GM23338 (cell line): ENCODE results near the gene COLEC12. TPM values are rescaled to one million over a fixed set of nuclear protein-coding genes. Genes with fewer than 3 reads are reported as not detected.

ENCODE experiments used
- ATAC-seq: fragments of 200-7000 bp; cut with Tn5 transposase; 3 replicates; pipeline ENCODE4 v1.9.1; 2020
- DNase-seq: peaks from one replicate; pipeline ENCODE4 v3.0.0-alpha.2; 2015; ENCODE audit warnings: low spot score
- H2AFZ ChIP-seq: fragments of 200-600 bp; sonication (generic); 2 replicates; pipeline ENCODE4 v1.8.0; 2016; ENCODE audit warnings: antibody characterized with exemption, mild to moderate bottlenecking, moderate library complexity
- H3F3A ChIP-seq: fragments of 200-600 bp; sonication (generic); replicated peaks from 2 replicates; pipeline ENCODE4 v1.8.0; 2017; ENCODE audit warnings: antibody characterized with exemption, mixed run types, low read depth
- H3K27ac ChIP-seq: fragments of 200-600 bp; sonication (generic); 2 replicates; pipeline ENCODE4 v1.6.1; 2016; ENCODE audit warnings: low read depth
- H3K27me3 ChIP-seq: fragments of 200-600 bp; sonication (generic); 2 replicates; pipeline ENCODE4 v1.8.0; 2016; ENCODE audit warnings: mild to moderate bottlenecking, mixed run types, moderate library complexity; ENCODE audit not compliant: insufficient read depth
- H3K36me3 ChIP-seq: fragments of 200-600 bp; sonication (generic); 2 replicates; pipeline ENCODE4 v1.8.0; 2016; ENCODE audit warnings: mild to moderate bottlenecking; ENCODE audit not compliant: insufficient read depth
- H3K4me1 ChIP-seq: fragments of 200-600 bp; sonication (generic); 2 replicates; pipeline ENCODE4 v1.8.0; 2016; ENCODE audit warnings: mild to moderate bottlenecking, moderate library complexity; ENCODE audit not compliant: insufficient read depth
- H3K4me2 ChIP-seq: fragments of 200-600 bp; sonication (generic); 2 replicates; pipeline ENCODE4 v1.7.1; 2017; ENCODE audit warnings: mixed run types
- H3K4me3 ChIP-seq: fragments of 200-600 bp; sonication (generic); 2 replicates; pipeline ENCODE4 v1.6.1; 2016; ENCODE audit warnings: mixed run types
- H3K79me2 ChIP-seq: fragments of 200-600 bp; sonication (generic); replicated peaks from 2 replicates; pipeline ENCODE4 v1.8.0; 2017; ENCODE audit warnings: mild to moderate bottlenecking; ENCODE audit not compliant: insufficient read depth
- H3K9me2 ChIP-seq: fragments of 200-600 bp; sonication (generic); 2 replicates; pipeline ENCODE4 v1.8.0; 2017; ENCODE audit not compliant: insufficient read depth
- H4K20me1 ChIP-seq: fragments of 200-600 bp; sonication (generic); replicated peaks from 2 replicates; pipeline ENCODE4 v1.8.0; 2017; ENCODE audit warnings: mild to moderate bottlenecking; ENCODE audit not compliant: insufficient read depth
- H3K27ac Mint-ChIP-seq: 2 replicates; pipeline ENCODE4 v1.8.0; 2020; ENCODE audit warnings: inconsistent platforms, mild to moderate bottlenecking, moderate library complexity, mixed read lengths
- H3K27me3 Mint-ChIP-seq: 3 replicates; pipeline ENCODE4 v1.8.0; 2022; ENCODE audit warnings: low read depth, mild to moderate bottlenecking, moderate library complexity, mixed read lengths, inconsistent platforms; ENCODE audit not compliant: insufficient read depth, poor library complexity
- H3K36me3 Mint-ChIP-seq: 3 replicates; pipeline ENCODE4 v1.8.0; 2021; ENCODE audit warnings: low read depth, mild to moderate bottlenecking, inconsistent platforms, moderate library complexity, mixed read lengths
- H3K4me1 Mint-ChIP-seq: 3 replicates; pipeline ENCODE4 v1.8.0; 2020; ENCODE audit warnings: mild to moderate bottlenecking, inconsistent platforms, mixed read lengths
- H3K4me3 Mint-ChIP-seq: 3 replicates; pipeline ENCODE4 v1.8.0; 2021; ENCODE audit warnings: moderate library complexity, mild to moderate bottlenecking, inconsistent platforms, mixed read lengths
- H3K9me3 Mint-ChIP-seq: 3 replicates; pipeline ENCODE4 v1.8.0; 2020; ENCODE audit warnings: moderate library complexity, mild to moderate bottlenecking, inconsistent platforms, mixed read lengths
- CREB1 ChIP-seq: fragments of 250-450 bp; sonication (Bioruptor Pico); IDR thresholded peaks from 2 replicates; pipeline ENCODE4 v1.5.0; 2020; ENCODE audit warnings: low read depth, mild to moderate bottlenecking, moderate library complexity
- EZH2phosphoT487 ChIP-seq: fragments of 200-600 bp; sonication (generic); IDR thresholded peaks from one replicate; pipeline ENCODE4 v1.8.1; 2018; ENCODE audit warnings: antibody characterized with exemption; ENCODE audit not compliant: unreplicated experiment
- JUNB ChIP-seq: IDR thresholded peaks from one replicate; pipeline ENCODE4 v1.6.1; 2016; ENCODE audit warnings: antibody characterized with exemption; ENCODE audit not compliant: unreplicated experiment
- NANOG ChIP-seq: IDR thresholded peaks from 2 replicates; pipeline ENCODE4 v1.6.1; 2016; ENCODE audit warnings: antibody characterized with exemption, borderline replicate concordance
- POLR2AphosphoS5 ChIP-seq: IDR thresholded peaks from 2 replicates; pipeline ENCODE4 v1.6.1; 2016; ENCODE audit warnings: antibody characterized with exemption, low read depth
- polyA plus RNA-seq: library from polyadenylated mRNA; unstranded; fragments of >200 nt; fragmentation: Nextera tagmentation; extraction: Ambion mirVana; gene quantifications from 2 replicates; pipeline ENCODE4 v1.2.1, GENCODE V29; 2016
- total RNA-seq: library from RNA; depleted of rRNA; stranded (reverse); fragments of >200 nt; shearing (Covaris generic); gene quantifications from 2 replicates; pipeline ENCODE4 v1.2.3, GENCODE V29; 2014
- TF ChIP-seq, protein P1 (sequence below), 2 experiments: fragments of 200-600 bp in 1 of 2; sonication (generic) in 1 of 2; conservative IDR thresholded peaks; 2 replicates each; pipeline versions ENCODE4 v1.5.1 to v1.6.1; 2016 to 2017; ENCODE audit warnings: antibody characterized with exemption in 2 of 2, low read depth in 2 of 2, mild to moderate bottlenecking in 2 of 2, moderate library complexity in 1 of 2
- TF ChIP-seq, protein P2 (sequence below): fragments of 250-450 bp; sonication (Bioruptor Pico); IDR thresholded peaks from 2 replicates; pipeline ENCODE4 v1.5.0; 2020; ENCODE audit warnings: mild to moderate bottlenecking, moderate library complexity
- TF ChIP-seq, protein P3 (sequence below): IDR thresholded peaks from 2 replicates; pipeline ENCODE4 v1.6.1; 2016; ENCODE audit warnings: antibody characterized with exemption

Gene COLEC12
- total and polyA plus RNA-seq, 2 experiments from 2014 or later: 1.1 to 3.2 TPM

DNA sequence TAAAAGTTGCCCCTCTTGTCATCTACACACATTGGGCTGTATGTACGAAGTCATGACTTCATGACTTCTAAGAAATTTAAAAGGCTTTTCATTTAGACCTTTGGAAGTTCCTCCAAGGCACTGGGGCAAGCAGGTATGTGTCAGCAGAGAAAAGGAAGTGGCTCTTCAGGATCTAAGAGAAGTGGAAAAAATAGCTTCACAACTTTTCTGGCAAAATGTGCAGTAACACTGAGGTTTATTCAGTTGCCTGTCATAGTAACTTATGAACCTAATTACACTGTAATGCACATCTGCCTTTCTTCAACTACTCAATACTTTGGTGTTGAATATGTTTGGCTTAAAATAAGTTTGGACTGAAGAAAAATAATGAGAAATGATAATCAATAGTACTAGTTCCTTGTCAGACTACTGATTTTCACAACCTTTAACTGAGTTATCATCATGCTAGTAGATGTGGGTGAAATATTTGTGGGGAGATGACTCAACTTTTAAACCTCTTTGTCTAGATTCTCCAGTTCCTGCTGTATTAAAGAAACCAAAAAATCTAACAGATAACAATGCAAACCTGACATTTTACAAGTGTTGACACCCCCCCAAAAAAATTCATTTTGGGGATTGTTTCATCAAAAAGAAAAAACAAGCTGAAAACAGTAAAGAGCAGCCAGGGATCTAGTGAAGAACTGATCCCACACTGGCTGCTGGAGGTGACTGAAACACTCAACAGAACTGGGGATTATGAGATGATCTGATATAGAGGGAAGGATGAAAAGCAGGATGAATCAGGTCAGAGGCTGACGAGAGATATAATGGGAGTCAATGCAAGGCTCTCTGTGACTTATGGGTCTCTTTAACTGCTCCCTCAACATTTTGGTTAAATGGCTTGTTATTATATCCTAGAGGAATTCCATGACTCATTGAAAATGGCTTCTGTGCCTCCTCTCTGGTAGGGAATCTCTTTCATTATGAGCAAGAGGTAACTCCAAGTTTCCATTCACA is 84.6 kb downstream of the COLEC12 start:
- Histone ChIP-seq H3K4me3 (no peak overlapping the region), H3F3A (no peaks in the 10 kb centered on the region), H3K79me2 (no peaks in the 10 kb centered on the region), H4K20me1 (no peaks in the 10 kb centered on the region), H3K9me2 (no peaks in the 10 kb centered on the region), H3K27me3 (no peaks in the 10 kb centered on the region), H3K27ac (no peak overlapping the region), H3K36me3 (no peaks in the 10 kb centered on the region), H2AFZ (no peak overlapping the region), H3K4me2 (no peak overlapping the region), H3K4me1 (peaks cover 9% of the 10 kb centered on the region; the same call in 1 of the 2 replicates)
- Mint-ChIP-seq H3K9me3 (no peaks in the 10 kb centered on the region), H3K4me3 (no peak overlapping the region), H3K4me1 (peaks cover 10% of the 10 kb centered on the region; the same call in 2 of the 3 replicates), H3K27ac (no peak overlapping the region), H3K36me3 (no peaks in the 10 kb centered on the region), H3K27me3 (no peaks in the 10 kb centered on the region)
- DNase-seq (no peak), ATAC-seq (no peak)
- no peak for TF ChIP-seq EZH2phosphoT487
- TF ChIP-seq, protein P1, sequence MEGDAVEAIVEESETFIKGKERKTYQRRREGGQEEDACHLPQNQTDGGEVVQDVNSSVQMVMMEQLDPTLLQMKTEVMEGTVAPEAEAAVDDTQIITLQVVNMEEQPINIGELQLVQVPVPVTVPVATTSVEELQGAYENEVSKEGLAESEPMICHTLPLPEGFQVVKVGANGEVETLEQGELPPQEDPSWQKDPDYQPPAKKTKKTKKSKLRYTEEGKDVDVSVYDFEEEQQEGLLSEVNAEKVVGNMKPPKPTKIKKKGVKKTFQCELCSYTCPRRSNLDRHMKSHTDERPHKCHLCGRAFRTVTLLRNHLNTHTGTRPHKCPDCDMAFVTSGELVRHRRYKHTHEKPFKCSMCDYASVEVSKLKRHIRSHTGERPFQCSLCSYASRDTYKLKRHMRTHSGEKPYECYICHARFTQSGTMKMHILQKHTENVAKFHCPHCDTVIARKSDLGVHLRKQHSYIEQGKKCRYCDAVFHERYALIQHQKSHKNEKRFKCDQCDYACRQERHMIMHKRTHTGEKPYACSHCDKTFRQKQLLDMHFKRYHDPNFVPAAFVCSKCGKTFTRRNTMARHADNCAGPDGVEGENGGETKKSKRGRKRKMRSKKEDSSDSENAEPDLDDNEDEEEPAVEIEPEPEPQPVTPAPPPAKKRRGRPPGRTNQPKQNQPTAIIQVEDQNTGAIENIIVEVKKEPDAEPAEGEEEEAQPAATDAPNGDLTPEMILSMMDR (conservative IDR thresholded peaks at IDR 0.05; ENCODE audit: low read depth in 2 of 2): no peak
- TF ChIP-seq, protein P2, sequence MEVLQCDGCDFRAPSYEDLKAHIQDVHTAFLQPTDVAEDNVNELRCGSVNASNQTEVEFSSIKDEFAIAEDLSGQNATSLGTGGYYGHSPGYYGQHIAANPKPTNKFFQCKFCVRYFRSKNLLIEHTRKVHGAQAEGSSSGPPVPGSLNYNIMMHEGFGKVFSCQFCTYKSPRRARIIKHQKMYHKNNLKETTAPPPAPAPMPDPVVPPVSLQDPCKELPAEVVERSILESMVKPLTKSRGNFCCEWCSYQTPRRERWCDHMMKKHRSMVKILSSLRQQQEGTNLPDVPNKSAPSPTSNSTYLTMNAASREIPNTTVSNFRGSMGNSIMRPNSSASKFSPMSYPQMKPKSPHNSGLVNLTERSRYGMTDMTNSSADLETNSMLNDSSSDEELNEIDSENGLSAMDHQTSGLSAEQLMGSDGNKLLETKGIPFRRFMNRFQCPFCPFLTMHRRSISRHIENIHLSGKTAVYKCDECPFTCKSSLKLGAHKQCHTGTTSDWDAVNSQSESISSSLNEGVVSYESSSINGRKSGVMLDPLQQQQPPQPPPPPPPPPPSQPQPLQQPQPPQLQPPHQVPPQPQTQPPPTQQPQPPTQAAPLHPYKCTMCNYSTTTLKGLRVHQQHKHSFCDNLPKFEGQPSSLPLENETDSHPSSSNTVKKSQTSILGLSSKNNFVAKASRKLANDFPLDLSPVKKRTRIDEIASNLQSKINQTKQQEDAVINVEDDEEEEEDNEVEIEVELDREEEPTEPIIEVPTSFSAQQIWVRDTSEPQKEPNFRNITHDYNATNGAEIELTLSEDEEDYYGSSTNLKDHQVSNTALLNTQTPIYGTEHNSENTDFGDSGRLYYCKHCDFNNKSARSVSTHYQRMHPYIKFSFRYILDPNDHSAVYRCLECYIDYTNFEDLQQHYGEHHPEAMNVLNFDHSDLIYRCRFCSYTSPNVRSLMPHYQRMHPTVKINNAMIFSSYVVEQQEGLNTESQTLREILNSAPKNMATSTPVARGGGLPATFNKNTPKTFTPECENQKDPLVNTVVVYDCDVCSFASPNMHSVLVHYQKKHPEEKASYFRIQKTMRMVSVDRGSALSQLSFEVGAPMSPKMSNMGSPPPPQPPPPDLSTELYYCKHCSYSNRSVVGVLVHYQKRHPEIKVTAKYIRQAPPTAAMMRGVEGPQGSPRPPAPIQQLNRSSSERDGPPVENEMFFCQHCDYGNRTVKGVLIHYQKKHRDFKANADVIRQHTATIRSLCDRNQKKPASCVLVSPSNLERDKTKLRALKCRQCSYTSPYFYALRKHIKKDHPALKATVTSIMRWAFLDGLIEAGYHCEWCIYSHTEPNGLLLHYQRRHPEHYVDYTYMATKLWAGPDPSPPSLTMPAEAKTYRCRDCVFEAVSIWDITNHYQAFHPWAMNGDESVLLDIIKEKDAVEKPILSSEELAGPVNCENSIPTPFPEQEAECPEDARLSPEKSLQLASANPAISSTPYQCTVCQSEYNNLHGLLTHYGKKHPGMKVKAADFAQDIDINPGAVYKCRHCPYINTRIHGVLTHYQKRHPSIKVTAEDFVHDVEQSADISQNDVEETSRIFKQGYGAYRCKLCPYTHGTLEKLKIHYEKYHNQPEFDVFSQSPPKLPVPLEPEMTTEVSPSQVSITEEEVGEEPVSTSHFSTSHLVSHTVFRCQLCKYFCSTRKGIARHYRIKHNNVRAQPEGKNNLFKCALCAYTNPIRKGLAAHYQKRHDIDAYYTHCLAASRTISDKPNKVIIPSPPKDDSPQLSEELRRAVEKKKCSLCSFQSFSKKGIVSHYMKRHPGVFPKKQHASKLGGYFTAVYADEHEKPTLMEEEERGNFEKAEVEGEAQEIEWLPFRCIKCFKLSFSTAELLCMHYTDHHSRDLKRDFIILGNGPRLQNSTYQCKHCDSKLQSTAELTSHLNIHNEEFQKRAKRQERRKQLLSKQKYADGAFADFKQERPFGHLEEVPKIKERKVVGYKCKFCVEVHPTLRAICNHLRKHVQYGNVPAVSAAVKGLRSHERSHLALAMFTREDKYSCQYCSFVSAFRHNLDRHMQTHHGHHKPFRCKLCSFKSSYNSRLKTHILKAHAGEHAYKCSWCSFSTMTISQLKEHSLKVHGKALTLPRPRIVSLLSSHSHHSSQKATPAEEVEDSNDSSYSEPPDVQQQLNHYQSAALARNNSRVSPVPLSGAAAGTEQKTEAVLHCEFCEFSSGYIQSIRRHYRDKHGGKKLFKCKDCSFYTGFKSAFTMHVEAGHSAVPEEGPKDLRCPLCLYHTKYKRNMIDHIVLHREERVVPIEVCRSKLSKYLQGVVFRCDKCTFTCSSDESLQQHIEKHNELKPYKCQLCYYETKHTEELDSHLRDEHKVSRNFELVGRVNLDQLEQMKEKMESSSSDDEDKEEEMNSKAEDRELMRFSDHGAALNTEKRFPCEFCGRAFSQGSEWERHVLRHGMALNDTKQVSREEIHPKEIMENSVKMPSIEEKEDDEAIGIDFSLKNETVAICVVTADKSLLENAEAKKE (CRISPR knock-in tag): no peak
- TF ChIP-seq NANOG: no peak
- TF ChIP-seq JUNB: no peak
- no peak for TF ChIP-seq POLR2AphosphoS5
- TF ChIP-seq, protein P3, sequence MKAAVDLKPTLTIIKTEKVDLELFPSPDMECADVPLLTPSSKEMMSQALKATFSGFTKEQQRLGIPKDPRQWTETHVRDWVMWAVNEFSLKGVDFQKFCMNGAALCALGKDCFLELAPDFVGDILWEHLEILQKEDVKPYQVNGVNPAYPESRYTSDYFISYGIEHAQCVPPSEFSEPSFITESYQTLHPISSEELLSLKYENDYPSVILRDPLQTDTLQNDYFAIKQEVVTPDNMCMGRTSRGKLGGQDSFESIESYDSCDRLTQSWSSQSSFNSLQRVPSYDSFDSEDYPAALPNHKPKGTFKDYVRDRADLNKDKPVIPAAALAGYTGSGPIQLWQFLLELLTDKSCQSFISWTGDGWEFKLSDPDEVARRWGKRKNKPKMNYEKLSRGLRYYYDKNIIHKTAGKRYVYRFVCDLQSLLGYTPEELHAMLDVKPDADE: no peak
- no peak for TF ChIP-seq CREB1
